ENCODE data around the gene TNFRSF21. TPM values are rescaled to one million over a fixed set of nuclear protein-coding genes. Genes with fewer than 3 reads are reported as not detected.

TNFRSF21 gene
- total and polyA plus RNA-seq, 2 experiments from 2014 or later: 16.8 to 19.0 TPM

DNA sequence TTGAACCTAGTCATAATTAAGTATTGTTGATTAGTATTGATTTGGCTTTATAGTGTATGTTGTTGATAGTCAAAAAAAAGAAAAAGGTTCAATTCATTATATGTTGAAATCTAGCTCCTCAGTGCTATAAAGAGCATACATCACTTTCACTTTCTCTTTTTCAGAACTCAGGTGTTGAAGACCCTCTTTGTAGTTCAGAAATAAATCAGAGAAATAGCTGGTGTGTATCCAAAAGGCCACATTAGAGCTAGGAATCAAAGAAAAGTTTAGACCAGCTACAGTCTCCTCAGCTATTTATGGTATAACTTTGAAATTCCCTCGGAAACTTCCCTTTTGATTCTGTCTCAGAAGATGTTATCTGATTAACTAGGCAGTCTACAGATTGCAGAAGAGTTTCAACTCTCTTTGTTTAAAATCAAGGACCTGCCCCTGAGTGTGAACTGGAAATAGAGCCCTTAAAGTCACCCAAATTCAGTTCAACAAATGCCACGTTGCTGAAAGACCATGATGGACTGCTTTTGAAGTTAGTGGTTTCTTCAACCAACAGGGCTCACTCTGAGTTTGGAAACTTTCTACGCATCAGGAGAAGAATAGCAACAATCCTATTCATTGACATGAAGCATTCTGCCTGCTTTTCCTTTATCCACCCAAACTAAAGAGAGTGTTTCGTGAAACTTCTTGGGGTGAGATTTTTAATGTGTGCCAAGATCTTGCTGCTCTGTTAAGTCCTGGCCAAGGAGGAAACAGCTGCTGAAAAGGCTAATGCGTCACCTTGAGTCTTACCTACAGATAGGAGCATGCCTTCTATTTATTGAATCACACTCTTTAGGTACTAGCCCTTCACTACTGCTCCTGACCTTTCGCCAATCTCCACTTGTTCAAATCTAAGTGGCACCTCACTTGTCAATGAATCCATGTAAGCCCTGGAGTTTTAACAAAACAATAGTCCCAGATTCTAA is 111.7 kb downstream of the TNFRSF21 start:
- Histone ChIP-seq H3K27me3 (no peaks in the 10 kb centered on the region), H3K4me3 (no peak overlapping the region), H3K27ac (no peak overlapping the region), H3K9me3 (ENCODE audit: low read depth) (no peaks in the 10 kb centered on the region), H3K4me1 (ENCODE audit: low read depth) (peaks cover 18% of the 10 kb centered on the region), H3K36me3 (no peaks in the 10 kb centered on the region)
- TF ChIP-seq, protein P1, sequence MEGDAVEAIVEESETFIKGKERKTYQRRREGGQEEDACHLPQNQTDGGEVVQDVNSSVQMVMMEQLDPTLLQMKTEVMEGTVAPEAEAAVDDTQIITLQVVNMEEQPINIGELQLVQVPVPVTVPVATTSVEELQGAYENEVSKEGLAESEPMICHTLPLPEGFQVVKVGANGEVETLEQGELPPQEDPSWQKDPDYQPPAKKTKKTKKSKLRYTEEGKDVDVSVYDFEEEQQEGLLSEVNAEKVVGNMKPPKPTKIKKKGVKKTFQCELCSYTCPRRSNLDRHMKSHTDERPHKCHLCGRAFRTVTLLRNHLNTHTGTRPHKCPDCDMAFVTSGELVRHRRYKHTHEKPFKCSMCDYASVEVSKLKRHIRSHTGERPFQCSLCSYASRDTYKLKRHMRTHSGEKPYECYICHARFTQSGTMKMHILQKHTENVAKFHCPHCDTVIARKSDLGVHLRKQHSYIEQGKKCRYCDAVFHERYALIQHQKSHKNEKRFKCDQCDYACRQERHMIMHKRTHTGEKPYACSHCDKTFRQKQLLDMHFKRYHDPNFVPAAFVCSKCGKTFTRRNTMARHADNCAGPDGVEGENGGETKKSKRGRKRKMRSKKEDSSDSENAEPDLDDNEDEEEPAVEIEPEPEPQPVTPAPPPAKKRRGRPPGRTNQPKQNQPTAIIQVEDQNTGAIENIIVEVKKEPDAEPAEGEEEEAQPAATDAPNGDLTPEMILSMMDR (IDR thresholded peaks at IDR 0.05; ENCODE audit: low read depth, low read length): no peak
- DNase-seq (ENCODE audit: low read depth in 1 of 2, low spot score in 1 of 2): no peak

- Histone ChIP-seq H3K9me3 (ENCODE audit: low read depth) (no peaks in the 10 kb centered on the region), H3K27ac (no peak overlapping the region), H3K27me3 (no peaks in the 10 kb centered on the region), H3K4me1 (ENCODE audit: low read depth) (peaks cover 18% of the 10 kb centered on the region), H3K4me3 (no peak overlapping the region), H3K36me3 (no peaks in the 10 kb centered on the region)
- no peak for DNase-seq (ENCODE audit: low read depth in 1 of 2, low spot score in 1 of 2)
- TF ChIP-seq, protein P1 (IDR thresholded peaks at IDR 0.05; ENCODE audit: low read depth, low read length): no peak
These were observed 113.6 kb downstream of the TNFRSF21 start for GRCh38 chr6:47196113-47196512.

DNA sequence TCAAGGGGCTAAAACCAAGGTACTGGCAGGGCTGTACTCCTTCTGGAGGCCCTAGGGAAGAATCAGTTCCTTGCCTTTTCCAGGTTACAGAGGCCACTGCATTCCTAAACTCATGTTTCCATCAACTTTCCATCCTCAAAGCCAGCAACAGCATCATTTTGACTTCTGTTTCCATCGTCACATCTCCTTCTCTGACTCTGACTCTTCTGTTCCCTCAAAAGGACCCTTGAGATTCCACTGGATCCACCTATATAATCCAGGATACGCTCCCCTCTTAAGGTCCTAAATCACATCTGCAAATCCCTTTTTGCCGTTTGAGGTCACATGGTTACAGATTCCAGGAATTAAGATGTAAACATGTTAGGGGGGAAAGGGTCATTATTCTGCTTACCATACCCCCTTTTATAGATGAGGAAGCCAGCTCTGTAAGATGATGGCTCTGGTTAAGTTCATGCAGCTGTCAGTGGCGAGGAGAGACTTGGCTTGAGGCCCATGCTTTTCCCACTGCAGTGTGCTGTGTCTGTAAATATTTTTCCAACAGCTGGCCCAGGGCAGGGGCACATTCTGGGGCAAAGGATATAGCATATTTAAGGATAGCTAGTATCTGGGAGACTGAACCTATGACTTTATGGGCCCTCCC is 114.6 kb downstream of the TNFRSF21 start:
- DNase-seq (ENCODE audit: low read depth in 1 of 2, low spot score in 1 of 2): peak; percentile 71 to 91
- no peak overlapping the region for H3K4me3 ChIP-seq
- no peaks in the 10 kb centered on the region for H3K27me3 ChIP-seq
- no peaks in the 10 kb centered on the region for H3K9me3 ChIP-seq (ENCODE audit: low read depth)
- TF ChIP-seq, protein P1 (IDR thresholded peaks at IDR 0.05; ENCODE audit: low read depth, low read length): no peak
- peaks cover 18% of the 10 kb centered on the region for H3K4me1 ChIP-seq (ENCODE audit: low read depth)
- H3K27ac ChIP-seq: peak overlapping the region; percentile 39
- no peaks in the 10 kb centered on the region for H3K36me3 ChIP-seq

DNA sequence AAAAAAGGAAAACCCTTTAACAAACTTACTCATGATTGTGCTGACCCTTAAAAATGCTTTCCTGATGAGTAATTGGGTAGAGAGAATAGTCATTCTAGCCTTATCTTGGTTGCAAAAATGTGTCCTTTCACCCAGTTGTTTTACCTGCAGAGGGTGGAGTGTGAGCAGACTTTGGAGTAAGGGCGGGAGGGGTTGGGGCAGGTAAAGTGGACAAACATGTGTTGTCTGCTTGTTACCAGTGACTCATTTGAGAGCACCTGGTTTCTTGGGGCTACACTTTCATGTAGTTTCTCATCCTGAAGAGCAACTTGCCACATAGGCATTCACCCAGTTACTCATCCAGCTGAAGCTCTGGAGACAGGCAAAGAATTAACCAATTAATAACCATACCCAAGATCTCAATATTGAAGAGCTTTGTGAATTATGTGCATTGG is 121.1 kb downstream of the TNFRSF21 start:
- Histone ChIP-seq H3K4me1 (ENCODE audit: low read depth) (no peaks in the 10 kb centered on the region), H3K27me3 (no peaks in the 10 kb centered on the region), H3K27ac (no peak overlapping the region), H3K4me3 (no peak overlapping the region), H3K36me3 (no peaks in the 10 kb centered on the region), H3K9me3 (ENCODE audit: low read depth) (no peaks in the 10 kb centered on the region)
- peak in 1 of 2 donors; percentile 67 for DNase-seq (ENCODE audit: low read depth in 1 of 2, low spot score in 1 of 2)
- TF ChIP-seq, protein P1 (IDR thresholded peaks at IDR 0.05; ENCODE audit: low read depth, low read length): no peak

DNA sequence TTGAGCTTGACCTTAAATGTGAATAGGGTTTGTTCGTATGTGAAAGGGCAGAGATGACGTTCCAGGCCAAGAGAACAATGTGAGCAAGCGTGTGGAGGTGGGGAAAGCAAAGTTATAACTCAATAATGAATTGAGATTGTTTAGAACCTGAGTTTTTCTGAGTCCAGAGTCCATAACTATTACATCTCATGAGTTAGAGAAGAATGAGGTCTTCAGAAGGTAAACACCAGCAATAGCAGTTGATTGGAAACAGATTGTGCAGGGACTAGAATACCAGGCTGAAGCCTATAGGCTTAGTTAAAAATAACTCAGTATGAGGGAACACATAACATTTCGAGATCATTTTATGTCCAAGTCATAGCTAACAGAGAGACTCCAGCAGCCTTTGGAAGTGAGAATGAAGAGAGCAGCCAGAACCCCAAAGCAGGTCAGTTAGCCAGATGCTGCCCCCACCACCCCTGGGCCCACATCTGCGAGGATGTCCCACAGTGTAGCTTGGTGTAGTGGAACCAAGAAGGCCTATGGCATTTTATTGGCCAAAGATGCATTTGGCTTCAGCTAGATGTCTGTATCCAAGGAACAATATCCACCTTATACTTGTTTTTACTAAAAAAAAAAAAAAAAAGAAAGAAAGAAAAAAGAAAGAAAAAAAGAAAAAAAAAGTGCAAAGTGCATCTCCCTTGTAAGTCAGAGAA is 121.7 kb downstream of the TNFRSF21 start:
- Histone ChIP-seq H3K4me3 (no peak overlapping the region), H3K9me3 (ENCODE audit: low read depth) (no peaks in the 10 kb centered on the region), H3K27ac (no peak overlapping the region), H3K36me3 (no peaks in the 10 kb centered on the region), H3K27me3 (no peaks in the 10 kb centered on the region), H3K4me1 (ENCODE audit: low read depth) (no peaks in the 10 kb centered on the region)
- no peak for DNase-seq (ENCODE audit: low read depth in 1 of 2, low spot score in 1 of 2)
- TF ChIP-seq, protein P1 (IDR thresholded peaks at IDR 0.05; ENCODE audit: low read depth, low read length): no peak
